KMS-11 (cell line): Measurements from ENCODE around the gene SCO1.

Source experiments
- H2AFZ ChIP-seq: fragments of 200-600 bp; sonication (generic); 2 replicates; pipeline ENCODE4 v1.6.1; 2016; ENCODE audit warnings: antibody characterized with exemption, mixed run types, low read depth
- H3K27ac ChIP-seq: fragments of 200-600 bp; sonication (generic); 2 replicates; pipeline ENCODE4 v1.6.1; 2016; ENCODE audit warnings: mild to moderate bottlenecking, mixed run types
- H3K27me3 ChIP-seq: fragments of 200-600 bp; sonication (generic); 2 replicates; pipeline ENCODE4 v1.6.1; 2017; ENCODE audit warnings: mild to moderate bottlenecking, low read depth, mixed run types, moderate library complexity; ENCODE audit not compliant: insufficient read depth
- H3K36me3 ChIP-seq: fragments of 200-600 bp; sonication (generic); 2 replicates; pipeline ENCODE4 v1.6.1; 2017; ENCODE audit warnings: mild to moderate bottlenecking, mixed run types; ENCODE audit not compliant: insufficient read depth
- H3K4me1 ChIP-seq: fragments of 200-600 bp; sonication (generic); 2 replicates; pipeline ENCODE4 v1.6.1; 2016; ENCODE audit warnings: mild to moderate bottlenecking, low read depth, mixed run types; ENCODE audit not compliant: poor library complexity, severe bottlenecking
- H3K4me2 ChIP-seq: fragments of 200-600 bp; sonication (generic); 2 replicates; pipeline ENCODE4 v1.7.0; 2016; ENCODE audit warnings: mild to moderate bottlenecking, mixed run types
- H3K4me3 ChIP-seq: fragments of 200-600 bp; sonication (generic); IDR thresholded peaks from 2 replicates; pipeline ENCODE4 v1.6.1; 2017; ENCODE audit warnings: low read depth, low read length, mixed read lengths; ENCODE audit not compliant: insufficient read depth
- H3K79me2 ChIP-seq: fragments of 200-600 bp; sonication (generic); 2 replicates; pipeline ENCODE4 v1.6.1; 2016; ENCODE audit warnings: low read depth, mixed run types; ENCODE audit not compliant: insufficient read depth
- H3K9ac ChIP-seq: fragments of 200-600 bp; sonication (generic); 2 replicates; pipeline ENCODE4 v1.6.1; 2016; ENCODE audit warnings: mild to moderate bottlenecking, mixed run types
- H4K20me1 ChIP-seq: fragments of 200-600 bp; sonication (generic); 2 replicates; pipeline ENCODE4 v1.6.1; 2016; ENCODE audit warnings: mild to moderate bottlenecking, mixed run types; ENCODE audit not compliant: insufficient read depth
- CTCF ChIP-seq: fragments of 200-600 bp; sonication (generic); conservative IDR thresholded peaks from 2 replicates; pipeline ENCODE4 v1.6.1; 2017; ENCODE audit warnings: low read depth, mild to moderate bottlenecking, antibody characterized with exemption, low read length, moderate library complexity, mixed read lengths

The SCO1 gene

GRCh38 chr17:10635290-10635689 lies 62.0 kb downstream of the SCO1 start:
- TF ChIP-seq CTCF, result no peak
- no peak overlapping the region for H3K4me3 ChIP-seq
- H3K4me2 ChIP-seq, result no peak overlapping the region
- H3K9ac ChIP-seq, result no peak overlapping the region
- H4K20me1 ChIP-seq, result no peaks in the 10 kb centered on the region
- H3K36me3 ChIP-seq, result no peaks in the 10 kb centered on the region
- H2AFZ ChIP-seq, result no peak overlapping the region
- no peak overlapping the region for H3K27ac ChIP-seq
- no peaks in the 10 kb centered on the region for H3K79me2 ChIP-seq
- H3K4me1 ChIP-seq, result no peaks in the 10 kb centered on the region
- H3K27me3 ChIP-seq, result no peaks in the 10 kb centered on the region

GRCh38 chr17:10633738-10634379 lies 63.5 kb downstream of the SCO1 start:
- Histone ChIP-seq H2AFZ (peak overlapping the region; percentile 59), H3K27me3 (no peaks in the 10 kb centered on the region), H3K36me3 (no peaks in the 10 kb centered on the region), H3K4me3 (no peak overlapping the region), H4K20me1 (no peaks in the 10 kb centered on the region), H3K79me2 (no peaks in the 10 kb centered on the region), H3K4me1 (no peaks in the 10 kb centered on the region), H3K27ac (peak overlapping the region; percentile 26; the same call in 1 of the 2 replicates), H3K9ac (no peak overlapping the region; the same call in 1 of the 2 replicates), H3K4me2 (peak overlapping the region; percentile 48; the same call in 1 of the 2 replicates)
- no peak for TF ChIP-seq CTCF

GRCh38 chr17:10631701-10632100 lies 65.6 kb downstream of the SCO1 start:
- Histone ChIP-seq H3K27ac (no peak overlapping the region), H3K36me3 (no peaks in the 10 kb centered on the region), H3K4me1 (no peaks in the 10 kb centered on the region), H2AFZ (no peak overlapping the region), H3K79me2 (no peaks in the 10 kb centered on the region), H3K27me3 (no peaks in the 10 kb centered on the region), H3K4me2 (no peak overlapping the region), H4K20me1 (no peaks in the 10 kb centered on the region), H3K4me3 (no peak overlapping the region), H3K9ac (no peak overlapping the region)
- TF ChIP-seq CTCF, result no peak

- no peak overlapping the region for H3K27ac ChIP-seq
- no peaks in the 10 kb centered on the region for H3K4me1 ChIP-seq
- no peaks in the 10 kb centered on the region for H4K20me1 ChIP-seq
- H3K9ac ChIP-seq, result no peak overlapping the region
- H3K4me2 ChIP-seq, result no peak overlapping the region
- H3K79me2 ChIP-seq, result no peaks in the 10 kb centered on the region
- no peaks in the 10 kb centered on the region for H3K36me3 ChIP-seq
- no peaks in the 10 kb centered on the region for H3K27me3 ChIP-seq
- no peak overlapping the region for H2AFZ ChIP-seq
- no peak overlapping the region for H3K4me3 ChIP-seq
- peak; percentile 36; the same call in 1 of the 2 replicates for TF ChIP-seq CTCF
Observed at GRCh38 chr17:10631048-10631700, 66.2 kb downstream of the SCO1 start.
